LNCaP clone FGC (cell line): ENCODE results near the gene TMEM221.

Experiments used
- DNase-seq: peaks from one replicate; pipeline ENCODE4 v3.0.0-alpha.2; 2011; ENCODE audit warnings: low read depth
- H3K4me3 ChIP-seq: 2 replicates; pipeline ENCODE4 v1.5.1; 2011; ENCODE audit warnings: mild to moderate bottlenecking, low read depth, low read length, control low read depth
- CTCF ChIP-seq: IDR thresholded peaks from 2 replicates; pipeline ENCODE4 v1.5.1; 2012; ENCODE audit warnings: mild to moderate bottlenecking; ENCODE audit not compliant: control insufficient read depth, insufficient read depth; ENCODE audit errors: extremely low read depth

TMEM221 gene

GRCh38 chr19:17460372-17461230, 12.1 kb upstream of the TMEM221 start, which contains the start of gene NXNL1:
Gene NXNL1, minus strand, starts transcription at chr19:17460926. Its CDS starts 57 bp downstream, at chr19:17460869.
- no peak for TF ChIP-seq CTCF
- H3K4me3 ChIP-seq, result no peak within 1 kb of the TSS
- DNase-seq, result no peak

- no peak for DNase-seq
- TF ChIP-seq CTCF, result no peak
- no peak overlapping the region for H3K4me3 ChIP-seq
Measured at GRCh38 chr19:17458970-17459369, 10.5 kb upstream of the TMEM221 start.

GRCh38 chr19:17457616-17458015, 9.1 kb upstream of the TMEM221 start:
- no peak overlapping the region for H3K4me3 ChIP-seq
- no peak for DNase-seq
- no peak for TF ChIP-seq CTCF

- no peak overlapping the region for H3K4me3 ChIP-seq
- DNase-seq, result no peak
- no peak for TF ChIP-seq CTCF
Measured at GRCh38 chr19:17456127-17456526, 7.7 kb upstream of the TMEM221 start.

- no peak overlapping the region for H3K4me3 ChIP-seq
- no peak for DNase-seq
- no peak for TF ChIP-seq CTCF
Measured at GRCh38 chr19:17455308-17456123, 7.0 kb upstream of the TMEM221 start.

- no peak for DNase-seq
- no peak overlapping the region for H3K4me3 ChIP-seq
- no peak for TF ChIP-seq CTCF
Measured at GRCh38 chr19:17454576-17455071, 6.2 kb upstream of the TMEM221 start.
